HG03378 (cell line): Measurements from ENCODE around the gene CCL7.

Experiments used
- ATAC-seq: cut with Tn5 transposase; IDR thresholded peaks from one replicate; pipeline ENCODE4 v1.9.1; 2021; ENCODE audit warnings: mild to moderate bottlenecking, moderate library complexity; ENCODE audit not compliant: unreplicated experiment

CCL7 gene

GRCh38 chr17:34283571-34283970, 13.6 kb downstream of the CCL7 start:
- ATAC-seq = no peak

GRCh38 chr17:34285286-34285792, 15.3 kb downstream of the CCL7 start, which contains the start of gene CCL11:
Gene CCL11 (plus strand): TSS chr17:34285742. CDS start chr17:34285809, 67 bp downstream.
- ATAC-seq = no peak

GRCh38 chr17:34287875-34288274, 17.9 kb downstream of the CCL7 start:
- ATAC-seq = no peak

- no peak for ATAC-seq
Observed at GRCh38 chr17:34290586-34290985, 20.6 kb downstream of the CCL7 start.

GRCh38 chr17:34291721-34292348, 21.8 kb downstream of the CCL7 start:
- no peak for ATAC-seq

- no peak for ATAC-seq
Observed at GRCh38 chr17:34299027-34299426, 29.0 kb downstream of the CCL7 start.

GRCh38 chr17:34299956-34300577, 30.0 kb downstream of the CCL7 start:
- ATAC-seq = no peak

- ATAC-seq = no peak
Observed at GRCh38 chr17:34300652-34301370, 30.8 kb downstream of the CCL7 start.

GRCh38 chr17:34301986-34302385, 32.0 kb downstream of the CCL7 start:
- no peak for ATAC-seq

- no peak for ATAC-seq
Observed at GRCh38 chr17:34302636-34303035, 32.6 kb downstream of the CCL7 start.

GRCh38 chr17:34303606-34304005, 33.6 kb downstream of the CCL7 start:
- no peak for ATAC-seq

GRCh38 chr17:34305061-34305460, 35.0 kb downstream of the CCL7 start:
- ATAC-seq = no peak

- ATAC-seq = no peak
Observed at GRCh38 chr17:34305606-34306005, 35.6 kb downstream of the CCL7 start.

- no peak for ATAC-seq
Observed at GRCh38 chr17:34306466-34306865, 36.4 kb downstream of the CCL7 start.

GRCh38 chr17:34307110-34307509, 37.1 kb downstream of the CCL7 start:
- no peak for ATAC-seq

GRCh38 chr17:34308371-34308770, 38.4 kb downstream of the CCL7 start:
- ATAC-seq = no peak

GRCh38 chr17:34311291-34311690, 41.3 kb downstream of the CCL7 start:
- no peak for ATAC-seq

GRCh38 chr17:34312080-34312479, 42.1 kb downstream of the CCL7 start:
- ATAC-seq = no peak

GRCh38 chr17:34313164-34313563, 43.1 kb downstream of the CCL7 start:
- ATAC-seq = no peak

- ATAC-seq = no peak
Observed at GRCh38 chr17:34314279-34314678, 44.3 kb downstream of the CCL7 start.

- ATAC-seq = no peak
Observed at GRCh38 chr17:34318474-34318873, 48.5 kb downstream of the CCL7 start.

GRCh38 chr17:34319039-34319483, 49.0 kb downstream of the CCL7 start, which contains the start of gene CCL8:
Gene CCL8 (plus strand): TSS chr17:34319435. CDS start chr17:34319502, 67 bp downstream.
- no peak for ATAC-seq
